Measurements from ENCODE around the gene APBA1.

The APBA1 gene

DNA sequence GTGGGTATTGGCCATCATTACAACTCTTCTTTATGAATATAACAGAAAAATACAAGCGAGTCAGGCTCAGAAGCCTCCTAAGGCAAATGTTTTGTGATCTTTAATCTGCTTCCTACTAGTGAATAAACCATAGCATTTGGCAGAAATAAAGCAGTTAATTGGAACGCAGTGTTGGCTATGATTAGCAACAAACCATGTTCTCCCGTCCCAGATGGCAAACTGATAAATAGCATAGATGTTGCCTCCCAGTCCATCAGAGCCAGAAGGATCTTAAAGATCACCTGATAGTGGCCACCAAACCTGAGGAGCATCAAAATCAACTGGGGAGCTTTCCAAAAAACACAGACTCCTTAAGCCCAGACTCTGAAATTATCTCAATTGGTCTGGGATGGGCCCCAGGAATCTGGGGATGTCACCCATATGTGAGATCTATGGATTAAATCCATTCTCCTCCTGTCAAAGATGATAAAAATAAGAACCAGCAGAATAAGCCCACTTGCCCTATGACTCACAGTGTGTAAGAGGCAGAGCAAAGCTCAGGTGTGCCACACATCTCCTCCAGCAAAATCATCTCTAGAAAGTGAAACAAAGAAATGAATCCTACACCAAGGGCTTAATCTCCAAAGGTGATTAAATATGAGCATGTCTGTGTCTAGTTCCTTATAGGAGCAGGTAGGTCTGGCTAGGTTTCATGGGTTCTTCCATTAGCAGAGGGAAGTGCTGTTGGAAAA is 50.3 kb downstream of the APBA1 start:
- DNase-seq (ENCODE audit: extremely low read depth, insufficient read length), result no peak
- H3K27me3 ChIP-seq (replicated peaks; ENCODE audit: control insufficient read depth, insufficient read depth, low read length), result no peaks in the 10 kb centered on the region; the same call in 1 of the 2 replicates
- H3K36me3 ChIP-seq (ENCODE audit: control insufficient read depth, insufficient read depth, low read length), result no peaks in the 10 kb centered on the region
- no peak overlapping the region for H3K4me3 ChIP-seq (replicated peaks; ENCODE audit: low read depth, low read length)
- TF ChIP-seq, protein P1, sequence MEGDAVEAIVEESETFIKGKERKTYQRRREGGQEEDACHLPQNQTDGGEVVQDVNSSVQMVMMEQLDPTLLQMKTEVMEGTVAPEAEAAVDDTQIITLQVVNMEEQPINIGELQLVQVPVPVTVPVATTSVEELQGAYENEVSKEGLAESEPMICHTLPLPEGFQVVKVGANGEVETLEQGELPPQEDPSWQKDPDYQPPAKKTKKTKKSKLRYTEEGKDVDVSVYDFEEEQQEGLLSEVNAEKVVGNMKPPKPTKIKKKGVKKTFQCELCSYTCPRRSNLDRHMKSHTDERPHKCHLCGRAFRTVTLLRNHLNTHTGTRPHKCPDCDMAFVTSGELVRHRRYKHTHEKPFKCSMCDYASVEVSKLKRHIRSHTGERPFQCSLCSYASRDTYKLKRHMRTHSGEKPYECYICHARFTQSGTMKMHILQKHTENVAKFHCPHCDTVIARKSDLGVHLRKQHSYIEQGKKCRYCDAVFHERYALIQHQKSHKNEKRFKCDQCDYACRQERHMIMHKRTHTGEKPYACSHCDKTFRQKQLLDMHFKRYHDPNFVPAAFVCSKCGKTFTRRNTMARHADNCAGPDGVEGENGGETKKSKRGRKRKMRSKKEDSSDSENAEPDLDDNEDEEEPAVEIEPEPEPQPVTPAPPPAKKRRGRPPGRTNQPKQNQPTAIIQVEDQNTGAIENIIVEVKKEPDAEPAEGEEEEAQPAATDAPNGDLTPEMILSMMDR (IDR thresholded peaks at IDR 0.05; ENCODE audit: insufficient read depth, low read length, poor library complexity, severe bottlenecking), result no peak

DNA sequence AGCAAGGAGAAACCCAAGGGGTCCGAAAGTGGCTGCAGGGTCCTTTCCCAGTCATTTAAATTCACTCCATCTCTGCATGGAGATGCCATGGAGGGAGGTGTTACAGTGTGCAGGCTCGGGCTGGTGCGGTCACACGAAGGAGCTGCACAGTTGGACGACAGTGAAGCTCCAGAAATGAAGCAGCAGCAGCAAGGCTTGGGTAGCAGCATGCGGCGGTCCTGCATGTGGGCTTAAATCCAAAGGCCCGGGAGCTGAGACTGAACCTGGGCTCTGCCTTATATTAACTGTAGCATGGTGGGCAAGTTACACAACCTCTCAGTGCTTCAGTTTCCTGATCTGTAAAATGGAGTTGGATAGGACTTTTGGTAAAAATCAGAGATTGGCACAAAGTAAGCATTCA is 51.4 kb downstream of the APBA1 start:
- Histone ChIP-seq H3K4me3 (replicated peaks; ENCODE audit: low read depth, low read length) (no peak overlapping the region), H3K36me3 (ENCODE audit: control insufficient read depth, insufficient read depth, low read length) (no peaks in the 10 kb centered on the region), H3K27me3 (replicated peaks; ENCODE audit: control insufficient read depth, insufficient read depth, low read length) (no peaks in the 10 kb centered on the region; the same call in 1 of the 2 replicates)
- TF ChIP-seq, protein P1 (IDR thresholded peaks at IDR 0.05; ENCODE audit: insufficient read depth, low read length, poor library complexity, severe bottlenecking), result no peak
- no peak for DNase-seq (ENCODE audit: extremely low read depth, insufficient read length)

DNA sequence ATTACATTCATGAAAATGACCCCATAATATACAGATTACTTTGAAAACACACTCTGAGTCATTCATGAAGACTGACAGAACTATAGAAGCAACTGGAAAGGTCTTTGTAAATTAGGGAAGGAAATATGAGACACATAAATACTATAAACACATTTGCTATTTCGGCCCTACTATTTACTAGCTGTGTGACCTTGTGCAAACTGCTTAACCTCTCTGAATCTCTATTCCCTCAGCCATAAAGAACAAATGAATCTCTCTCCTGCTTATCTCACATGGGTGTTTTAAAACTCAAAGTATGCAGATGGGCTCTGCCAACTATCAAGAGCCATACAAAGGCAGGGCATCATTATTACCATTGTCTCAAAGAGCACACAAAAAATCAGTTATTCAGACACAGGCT is 52.9 kb downstream of the APBA1 start:
- no peak for DNase-seq (ENCODE audit: extremely low read depth, insufficient read length)
- TF ChIP-seq, protein P1 (IDR thresholded peaks at IDR 0.05; ENCODE audit: insufficient read depth, low read length, poor library complexity, severe bottlenecking), result no peak
- H3K4me3 ChIP-seq (replicated peaks; ENCODE audit: low read depth, low read length), result no peak overlapping the region

DNA sequence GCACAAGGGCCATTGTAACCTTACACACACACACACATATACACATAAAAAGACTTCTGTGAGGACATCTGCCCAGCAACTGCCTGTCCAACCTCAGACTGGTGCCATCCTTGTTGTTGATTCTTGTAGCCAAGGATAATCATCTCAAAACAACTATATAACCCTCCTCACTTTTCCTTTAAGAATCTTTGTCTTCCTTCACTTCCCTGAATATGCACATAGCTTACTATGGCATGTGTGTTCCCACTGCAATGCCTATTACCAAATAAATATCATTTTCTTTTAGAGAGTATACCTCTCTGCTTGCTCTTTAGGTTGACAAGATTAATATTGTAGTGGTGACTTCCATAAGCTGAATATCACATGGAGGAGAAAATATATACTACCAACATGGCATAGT is 55.2 kb downstream of the APBA1 start:
- Histone ChIP-seq H3K27me3 (replicated peaks; ENCODE audit: control insufficient read depth, insufficient read depth, low read length) (no peaks in the 10 kb centered on the region; the same call in 1 of the 2 replicates), H3K4me3 (replicated peaks; ENCODE audit: low read depth, low read length) (no peak overlapping the region), H3K36me3 (ENCODE audit: control insufficient read depth, insufficient read depth, low read length) (no peaks in the 10 kb centered on the region)
- TF ChIP-seq, protein P1 (IDR thresholded peaks at IDR 0.05; ENCODE audit: insufficient read depth, low read length, poor library complexity, severe bottlenecking), result no peak
- DNase-seq (ENCODE audit: extremely low read depth, insufficient read length), result no peak

More for the DNA sequence above, 52.9 kb downstream of the APBA1 start:
- no peaks in the 10 kb centered on the region; the same call in 1 of the 2 replicates for H3K27me3 ChIP-seq (replicated peaks; ENCODE audit: control insufficient read depth, insufficient read depth, low read length)
- H3K36me3 ChIP-seq (ENCODE audit: control insufficient read depth, insufficient read depth, low read length), result no peaks in the 10 kb centered on the region

DNA sequence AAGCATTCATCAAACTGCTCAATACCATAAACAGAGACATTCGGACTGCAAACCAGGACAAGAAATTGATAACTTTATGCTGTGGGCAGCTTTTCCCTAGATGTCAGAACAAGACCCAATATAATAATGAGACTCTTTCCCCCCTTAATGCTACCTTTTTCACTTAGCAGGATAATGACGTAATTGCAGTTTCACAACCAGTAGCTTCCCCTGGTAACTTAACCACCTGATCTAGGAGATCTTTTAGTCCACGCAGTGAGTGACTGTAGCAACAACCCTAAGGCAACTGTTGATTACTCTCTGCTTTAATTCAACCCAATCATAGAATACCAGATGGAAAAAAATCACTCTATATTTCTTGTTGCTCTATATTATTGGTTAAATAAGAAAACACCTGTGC is 56.3 kb downstream of the APBA1 start:
- no peak for DNase-seq (ENCODE audit: extremely low read depth, insufficient read length)
- no peaks in the 10 kb centered on the region for H3K36me3 ChIP-seq (ENCODE audit: control insufficient read depth, insufficient read depth, low read length)
- TF ChIP-seq, protein P1 (IDR thresholded peaks at IDR 0.05; ENCODE audit: insufficient read depth, low read length, poor library complexity, severe bottlenecking), result no peak
- no peaks in the 10 kb centered on the region; the same call in 1 of the 2 replicates for H3K27me3 ChIP-seq (replicated peaks; ENCODE audit: control insufficient read depth, insufficient read depth, low read length)
- no peak overlapping the region for H3K4me3 ChIP-seq (replicated peaks; ENCODE audit: low read depth, low read length)

All from GM06990 (cell line).